NB4 (cell line): ENCODE data around the gene SYNDIG1.

Experiments
- DNase-seq: peaks from one replicate; pipeline ENCODE4 v3.0.0; 2010; ENCODE audit warnings: low read depth
- H3K4me3 ChIP-seq: one replicate; pipeline ENCODE4 v1.5.1; 2011; ENCODE audit warnings: mild to moderate bottlenecking, low read depth, low read length, moderate library complexity
- MYC ChIP-seq: IDR thresholded peaks from 2 replicates; pipeline ENCODE4 v1.6.1; 2011; ENCODE audit warnings: low read depth, low read length
- POLR2A ChIP-seq: IDR thresholded peaks from 2 replicates; pipeline ENCODE4 v1.6.1; 2011; ENCODE audit warnings: mild to moderate bottlenecking; ENCODE audit not compliant: insufficient read length; ENCODE audit errors: extremely low read depth
- TF ChIP-seq, protein P1 (sequence below): IDR thresholded peaks from 2 replicates; pipeline ENCODE4 v1.6.1; 2011; ENCODE audit warnings: low read depth, low read length
- TF ChIP-seq, protein P2 (sequence below): IDR thresholded peaks from one replicate; pipeline ENCODE4 v1.5.1; 2012; ENCODE audit warnings: low read depth, low read length

SYNDIG1 gene

DNA sequence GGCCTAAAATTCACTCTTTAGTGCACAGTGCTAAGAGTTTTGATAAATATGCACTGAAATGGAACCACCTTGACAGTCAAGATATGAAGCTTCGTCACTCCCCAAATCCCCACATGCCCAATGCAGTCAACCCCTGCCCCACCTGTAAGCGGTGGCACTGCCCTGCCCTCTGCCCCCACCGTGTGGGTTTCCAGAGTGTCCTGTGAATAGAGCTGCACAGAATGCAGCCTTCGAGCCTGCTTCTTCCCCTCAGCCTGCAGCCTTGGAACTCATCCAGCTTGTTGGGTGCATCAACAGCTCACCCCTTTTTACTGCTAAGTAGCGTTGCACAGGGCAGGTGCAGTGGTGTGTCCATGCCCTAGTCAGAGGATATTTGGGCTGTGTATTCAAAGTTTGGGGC lies 216.3 kb downstream of the SYNDIG1 start:
- no peak for TF ChIP-seq POLR2A
- TF ChIP-seq MYC, result no peak
- TF ChIP-seq, protein P1, sequence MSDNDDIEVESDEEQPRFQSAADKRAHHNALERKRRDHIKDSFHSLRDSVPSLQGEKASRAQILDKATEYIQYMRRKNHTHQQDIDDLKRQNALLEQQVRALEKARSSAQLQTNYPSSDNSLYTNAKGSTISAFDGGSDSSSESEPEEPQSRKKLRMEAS, result no peak
- TF ChIP-seq, protein P2, sequence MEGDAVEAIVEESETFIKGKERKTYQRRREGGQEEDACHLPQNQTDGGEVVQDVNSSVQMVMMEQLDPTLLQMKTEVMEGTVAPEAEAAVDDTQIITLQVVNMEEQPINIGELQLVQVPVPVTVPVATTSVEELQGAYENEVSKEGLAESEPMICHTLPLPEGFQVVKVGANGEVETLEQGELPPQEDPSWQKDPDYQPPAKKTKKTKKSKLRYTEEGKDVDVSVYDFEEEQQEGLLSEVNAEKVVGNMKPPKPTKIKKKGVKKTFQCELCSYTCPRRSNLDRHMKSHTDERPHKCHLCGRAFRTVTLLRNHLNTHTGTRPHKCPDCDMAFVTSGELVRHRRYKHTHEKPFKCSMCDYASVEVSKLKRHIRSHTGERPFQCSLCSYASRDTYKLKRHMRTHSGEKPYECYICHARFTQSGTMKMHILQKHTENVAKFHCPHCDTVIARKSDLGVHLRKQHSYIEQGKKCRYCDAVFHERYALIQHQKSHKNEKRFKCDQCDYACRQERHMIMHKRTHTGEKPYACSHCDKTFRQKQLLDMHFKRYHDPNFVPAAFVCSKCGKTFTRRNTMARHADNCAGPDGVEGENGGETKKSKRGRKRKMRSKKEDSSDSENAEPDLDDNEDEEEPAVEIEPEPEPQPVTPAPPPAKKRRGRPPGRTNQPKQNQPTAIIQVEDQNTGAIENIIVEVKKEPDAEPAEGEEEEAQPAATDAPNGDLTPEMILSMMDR, result no peak
- no peak overlapping the region for H3K4me3 ChIP-seq
- DNase-seq, result no peak

DNA sequence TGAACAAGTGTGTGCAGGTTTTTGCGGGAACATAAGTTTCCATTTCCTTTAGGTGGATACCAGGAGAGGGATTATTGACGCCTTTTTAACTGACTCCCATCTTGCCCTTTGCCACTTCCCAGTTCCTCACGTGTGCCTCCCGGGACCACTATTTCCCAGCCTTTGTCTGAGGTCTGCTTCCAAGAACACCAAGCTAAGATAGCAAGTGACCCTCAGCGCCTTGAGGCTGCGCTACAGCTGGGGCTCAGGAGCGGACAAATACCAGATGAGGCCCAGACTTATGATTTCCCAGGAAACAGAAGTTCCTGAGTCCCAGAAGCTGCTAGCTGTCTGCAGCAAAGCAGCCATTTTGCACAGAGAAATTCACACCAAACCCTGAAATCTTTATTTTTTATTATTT lies 216.7 kb downstream of the SYNDIG1 start:
- no peak overlapping the region for H3K4me3 ChIP-seq
- no peak for DNase-seq
- TF ChIP-seq, protein P1, result no peak

DNA sequence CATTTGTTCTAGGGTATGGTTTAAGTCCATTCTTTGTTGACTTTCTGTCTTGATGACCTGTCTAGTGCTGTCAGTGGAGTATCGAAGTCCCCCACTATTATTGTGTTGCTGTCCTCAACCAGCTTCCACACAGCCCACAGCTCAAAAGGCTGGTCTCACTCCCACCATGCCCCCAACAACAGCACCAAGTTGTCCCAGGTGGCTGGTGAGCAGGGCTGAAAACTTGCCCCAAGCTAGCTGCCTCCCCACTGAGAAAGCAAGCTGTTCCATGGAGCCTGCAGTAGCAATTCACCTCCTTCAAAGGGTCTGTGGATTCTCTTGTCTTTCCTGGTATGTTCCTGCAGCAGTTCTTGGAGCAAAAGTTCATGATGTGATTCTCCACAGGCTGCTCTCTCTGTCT lies 221.0 kb downstream of the SYNDIG1 start:
- no peak for DNase-seq
- no peak for TF ChIP-seq POLR2A
- TF ChIP-seq, protein P2, result no peak
- TF ChIP-seq, protein P1, result no peak
- no peak for TF ChIP-seq MYC

DNA sequence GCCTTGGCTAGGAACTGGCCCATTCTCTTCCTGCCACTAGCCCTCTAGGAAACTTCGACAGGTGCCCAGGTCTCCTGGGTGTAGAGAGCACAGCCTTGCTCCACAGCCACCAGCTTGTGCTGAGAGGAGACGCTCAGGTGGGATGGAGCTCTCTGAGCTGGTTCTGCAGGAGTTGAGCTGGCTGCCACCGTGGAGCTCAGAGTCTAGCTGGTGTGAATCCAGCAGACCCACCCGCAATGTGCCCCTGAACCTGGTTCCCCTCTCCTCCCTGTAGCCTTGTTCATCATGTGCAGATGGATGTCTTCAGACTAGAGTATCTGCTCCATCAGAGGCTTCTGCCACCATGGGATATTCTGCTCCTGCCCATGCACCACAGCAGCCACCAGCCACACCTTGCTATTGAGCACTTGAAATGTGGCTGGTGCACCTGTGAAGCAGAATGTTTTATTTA lies 222.5 kb downstream of the SYNDIG1 start:
- TF ChIP-seq, protein P2, result no peak
- TF ChIP-seq, protein P1, result no peak
- no peak overlapping the region for H3K4me3 ChIP-seq
- no peak for DNase-seq

More for the DNA sequence above, 221.0 kb downstream of the SYNDIG1 start:
- no peak overlapping the region for H3K4me3 ChIP-seq

DNA sequence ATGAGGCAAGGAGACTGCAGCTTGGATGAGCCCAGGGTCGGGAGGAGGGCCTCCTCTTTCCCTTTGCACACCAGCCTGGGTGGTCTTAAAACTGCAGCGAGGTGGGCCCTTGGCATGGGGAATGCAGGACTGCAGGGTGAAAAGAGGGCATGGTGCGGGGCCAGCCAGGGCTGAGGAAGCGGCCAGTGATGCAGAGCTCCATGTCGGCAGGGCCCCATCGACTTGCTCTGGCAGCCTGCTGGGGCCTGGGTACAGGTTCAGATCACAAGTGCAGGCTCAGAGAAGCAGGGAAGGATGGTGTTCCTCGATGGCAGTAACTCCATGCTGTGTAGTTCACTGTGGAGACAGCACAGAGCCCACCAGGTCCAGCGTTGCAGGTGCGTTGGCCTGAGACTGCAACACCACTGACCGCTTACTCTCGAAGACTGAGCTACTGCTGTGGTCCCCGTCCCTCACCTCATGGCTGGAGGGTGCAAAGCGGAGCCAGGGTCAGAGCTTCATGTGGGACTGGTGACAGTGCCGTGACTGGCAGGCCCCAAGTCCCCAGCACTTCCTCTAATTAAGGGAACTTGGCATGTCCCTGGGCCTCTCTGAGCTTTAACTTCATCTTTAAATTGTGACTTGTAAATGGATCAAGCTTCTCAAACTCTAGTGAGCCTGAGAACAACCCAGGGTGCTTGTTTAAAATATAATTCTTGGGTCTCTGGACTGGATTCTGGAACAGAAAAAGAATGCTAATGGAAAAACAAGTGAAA lies 223.2 kb downstream of the SYNDIG1 start:
- TF ChIP-seq POLR2A (no peak), MYC (no peak)
- TF ChIP-seq, protein P2, result no peak
- TF ChIP-seq, protein P1, result no peak
- DNase-seq, result no peak
- no peak overlapping the region for H3K4me3 ChIP-seq

DNA sequence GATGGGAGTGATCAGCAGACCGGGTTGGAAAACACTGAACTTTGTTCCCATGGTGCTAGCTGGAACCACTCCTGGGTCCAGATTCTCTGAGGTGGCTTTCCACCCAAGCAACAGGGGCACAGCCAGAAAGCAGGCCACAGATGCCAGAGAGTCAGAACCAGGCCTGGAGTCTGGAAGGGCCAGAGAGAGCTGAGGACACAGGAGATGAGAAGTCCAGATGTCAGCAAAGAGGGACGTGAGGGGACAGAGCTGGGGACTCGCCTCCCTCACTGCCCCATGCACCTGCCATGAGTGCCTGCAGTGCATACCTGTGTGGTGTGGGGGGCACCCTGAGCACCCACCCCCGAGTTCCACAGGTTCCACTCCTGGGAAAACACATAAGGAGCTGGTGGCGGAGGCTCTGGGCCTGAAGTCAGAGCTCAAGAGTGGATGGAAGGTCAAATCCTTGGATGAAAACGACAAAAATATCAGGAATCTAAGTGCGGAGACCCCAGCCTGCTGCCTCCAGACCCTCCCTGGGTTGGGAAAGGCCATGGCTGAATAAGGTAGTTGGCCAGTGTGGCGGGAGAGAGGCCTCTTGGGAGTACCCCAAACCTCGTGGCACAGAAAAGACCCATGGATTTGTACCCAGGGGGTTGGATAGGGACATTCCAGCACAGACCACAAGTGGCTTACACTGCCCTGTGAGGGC lies 224.2 kb downstream of the SYNDIG1 start:
- TF ChIP-seq, protein P2, result no peak
- TF ChIP-seq MYC (no peak), POLR2A (no peak)
- TF ChIP-seq, protein P1, result no peak
- no peak for DNase-seq
- H3K4me3 ChIP-seq, result no peak overlapping the region
